Measurements from ENCODE around the gene NR3C2.

The NR3C2 gene

DNA sequence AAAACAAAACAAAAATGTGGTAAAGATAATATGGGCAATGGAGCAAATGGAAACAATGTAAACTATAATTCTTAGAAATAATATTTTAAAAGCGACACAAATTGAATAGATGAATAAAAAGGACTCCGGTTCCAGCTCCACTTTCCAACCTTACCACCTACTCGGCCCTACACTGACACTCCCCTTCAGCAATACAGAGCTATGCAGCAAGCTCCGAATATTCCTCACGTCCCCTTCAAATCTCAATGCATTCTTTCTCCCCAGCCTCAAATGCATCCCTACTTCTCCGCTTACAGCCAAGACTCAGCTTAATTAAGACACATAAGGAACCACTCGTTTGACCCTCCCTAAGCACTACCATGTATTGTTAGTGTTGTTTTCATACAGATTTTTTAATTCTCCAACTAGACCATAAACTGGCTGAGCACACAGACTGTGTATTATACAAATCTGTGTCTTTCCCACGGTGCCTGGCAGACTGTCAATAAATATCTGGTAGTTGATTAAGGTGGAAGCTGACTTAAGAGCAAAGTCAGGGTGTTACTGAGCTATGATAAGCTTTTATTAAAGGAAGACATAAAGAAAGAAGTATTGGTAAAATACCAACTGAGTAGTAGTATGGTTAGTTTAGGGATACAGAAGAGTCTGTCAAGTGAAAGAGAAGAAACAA lies 219.1 kb downstream of the NR3C2 start:
- no peaks in the 10 kb centered on the region for H3K36me3 ChIP-seq (ENCODE audit: control insufficient read depth, insufficient read depth, low read length)
- H3K9ac ChIP-seq (ENCODE audit: low read length): no peak overlapping the region
- H3K27me3 ChIP-seq (ENCODE audit: control insufficient read depth, insufficient read depth, low read length): no peaks in the 10 kb centered on the region
- no peaks in the 10 kb centered on the region for H3K9me3 ChIP-seq (ENCODE audit: control insufficient read depth, low read length)
- no peak overlapping the region for H3K4me3 ChIP-seq (ENCODE audit: low read length)
- H3K4me1 ChIP-seq (ENCODE audit: control insufficient read depth, insufficient read depth, low read length): peaks cover 20% of the 10 kb centered on the region

- no peaks in the 10 kb centered on the region for H3K9me3 ChIP-seq (ENCODE audit: control insufficient read depth, low read length)
- H3K36me3 ChIP-seq (ENCODE audit: control insufficient read depth, insufficient read depth, low read length): no peaks in the 10 kb centered on the region
- peaks cover 7% of the 10 kb centered on the region for H3K4me1 ChIP-seq (ENCODE audit: control insufficient read depth, insufficient read depth, low read length)
- no peaks in the 10 kb centered on the region for H3K27me3 ChIP-seq (ENCODE audit: control insufficient read depth, insufficient read depth, low read length)
- no peak overlapping the region for H3K9ac ChIP-seq (ENCODE audit: low read length)
- H3K4me3 ChIP-seq (ENCODE audit: low read length): no peak overlapping the region
These were observed 225.1 kb downstream of the NR3C2 start for GRCh38 chr4:148216866-148217814.

DNA sequence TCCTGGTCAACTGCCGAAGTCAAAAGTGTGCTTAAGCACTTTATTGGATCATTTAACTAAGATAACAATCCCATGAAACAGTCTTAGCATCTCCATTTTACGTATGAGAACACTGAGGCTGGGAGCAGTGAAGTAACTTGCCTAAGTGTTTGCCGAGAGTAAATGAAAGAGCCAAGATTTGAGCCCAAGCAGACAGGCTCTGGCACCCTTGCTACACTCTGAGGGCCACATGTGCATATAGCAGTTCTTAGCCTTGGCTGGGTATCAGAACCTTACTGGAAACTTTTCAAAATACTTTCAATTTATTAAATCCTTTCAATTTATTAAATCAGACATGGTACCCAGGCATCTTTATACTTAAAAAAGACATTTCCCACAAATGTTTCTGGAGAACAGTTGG lies 225.9 kb downstream of the NR3C2 start:
- peaks cover 7% of the 10 kb centered on the region for H3K4me1 ChIP-seq (ENCODE audit: control insufficient read depth, insufficient read depth, low read length)
- no peaks in the 10 kb centered on the region for H3K9me3 ChIP-seq (ENCODE audit: control insufficient read depth, low read length)
- no peaks in the 10 kb centered on the region for H3K27me3 ChIP-seq (ENCODE audit: control insufficient read depth, insufficient read depth, low read length)
- no peaks in the 10 kb centered on the region for H3K36me3 ChIP-seq (ENCODE audit: control insufficient read depth, insufficient read depth, low read length)
- H3K4me3 ChIP-seq (ENCODE audit: low read length): no peak overlapping the region
- no peak overlapping the region for H3K9ac ChIP-seq (ENCODE audit: low read length)

GRCh38 chr4:148215202-148215601 lies 227.0 kb downstream of the NR3C2 start:
- Histone ChIP-seq H3K4me3 (ENCODE audit: low read length) (no peak overlapping the region), H3K9me3 (ENCODE audit: control insufficient read depth, low read length) (no peaks in the 10 kb centered on the region), H3K27me3 (ENCODE audit: control insufficient read depth, insufficient read depth, low read length) (no peaks in the 10 kb centered on the region), H3K36me3 (ENCODE audit: control insufficient read depth, insufficient read depth, low read length) (no peaks in the 10 kb centered on the region), H3K9ac (ENCODE audit: low read length) (no peak overlapping the region), H3K4me1 (ENCODE audit: control insufficient read depth, insufficient read depth, low read length) (peaks cover 7% of the 10 kb centered on the region)

- H3K4me3 ChIP-seq (ENCODE audit: low read length): no peak overlapping the region
- H3K9me3 ChIP-seq (ENCODE audit: control insufficient read depth, low read length): no peaks in the 10 kb centered on the region
- H3K9ac ChIP-seq (ENCODE audit: low read length): no peak overlapping the region
- no peaks in the 10 kb centered on the region for H3K36me3 ChIP-seq (ENCODE audit: control insufficient read depth, insufficient read depth, low read length)
- H3K27me3 ChIP-seq (ENCODE audit: control insufficient read depth, insufficient read depth, low read length): no peaks in the 10 kb centered on the region
- H3K4me1 ChIP-seq (ENCODE audit: control insufficient read depth, insufficient read depth, low read length): peaks cover 7% of the 10 kb centered on the region
These were observed 227.6 kb downstream of the NR3C2 start for GRCh38 chr4:148214529-148215166.

DNA sequence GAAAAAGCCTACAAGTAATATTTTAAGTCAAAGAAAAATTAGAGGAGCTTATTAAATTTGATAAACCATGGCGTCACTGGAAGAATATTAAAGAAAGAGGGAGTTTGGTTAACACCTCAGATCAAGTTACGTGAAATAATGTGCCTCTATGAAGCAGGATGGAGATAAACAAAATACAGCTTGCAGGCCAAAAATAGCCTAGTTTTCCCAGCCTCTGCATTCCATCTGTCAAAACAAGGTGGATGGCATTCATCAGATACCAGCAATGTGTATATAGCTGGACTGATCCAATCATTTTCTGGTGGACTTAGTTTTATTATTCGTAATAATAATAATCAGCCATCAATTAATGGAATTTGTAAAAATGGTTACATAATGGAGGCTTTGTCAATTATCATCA lies 230.7 kb downstream of the NR3C2 start:
- H3K36me3 ChIP-seq (ENCODE audit: control insufficient read depth, insufficient read depth, low read length): no peaks in the 10 kb centered on the region
- H3K4me1 ChIP-seq (ENCODE audit: control insufficient read depth, insufficient read depth, low read length): no peaks in the 10 kb centered on the region
- H3K9me3 ChIP-seq (ENCODE audit: control insufficient read depth, low read length): no peaks in the 10 kb centered on the region
- no peak overlapping the region for H3K4me3 ChIP-seq (ENCODE audit: low read length)
- no peaks in the 10 kb centered on the region for H3K27me3 ChIP-seq (ENCODE audit: control insufficient read depth, insufficient read depth, low read length)
- no peak overlapping the region for H3K9ac ChIP-seq (ENCODE audit: low read length)

DNA sequence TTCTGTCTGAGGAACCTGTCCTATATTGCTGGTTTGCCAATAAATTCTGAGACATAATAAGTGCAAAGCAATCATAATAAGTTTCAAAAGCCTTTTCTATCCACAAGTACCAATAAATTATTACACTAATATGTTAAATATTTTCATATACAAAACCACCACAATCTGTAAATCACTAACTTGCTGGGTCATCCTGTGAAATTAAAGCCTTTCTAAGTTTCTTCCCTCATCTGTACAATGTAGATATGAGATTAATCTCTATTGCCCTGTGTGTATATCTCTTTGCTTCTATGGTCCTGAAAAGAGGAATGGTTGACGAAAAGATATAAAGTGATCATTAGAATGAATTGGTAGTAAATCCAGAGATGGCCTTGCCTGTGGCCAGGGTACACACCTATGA lies 231.6 kb downstream of the NR3C2 start:
- Histone ChIP-seq H3K4me1 (ENCODE audit: control insufficient read depth, insufficient read depth, low read length) (no peaks in the 10 kb centered on the region), H3K27me3 (ENCODE audit: control insufficient read depth, insufficient read depth, low read length) (no peaks in the 10 kb centered on the region), H3K4me3 (ENCODE audit: low read length) (no peak overlapping the region), H3K9me3 (ENCODE audit: control insufficient read depth, low read length) (no peaks in the 10 kb centered on the region), H3K9ac (ENCODE audit: low read length) (no peak overlapping the region), H3K36me3 (ENCODE audit: control insufficient read depth, insufficient read depth, low read length) (no peaks in the 10 kb centered on the region)

DNA sequence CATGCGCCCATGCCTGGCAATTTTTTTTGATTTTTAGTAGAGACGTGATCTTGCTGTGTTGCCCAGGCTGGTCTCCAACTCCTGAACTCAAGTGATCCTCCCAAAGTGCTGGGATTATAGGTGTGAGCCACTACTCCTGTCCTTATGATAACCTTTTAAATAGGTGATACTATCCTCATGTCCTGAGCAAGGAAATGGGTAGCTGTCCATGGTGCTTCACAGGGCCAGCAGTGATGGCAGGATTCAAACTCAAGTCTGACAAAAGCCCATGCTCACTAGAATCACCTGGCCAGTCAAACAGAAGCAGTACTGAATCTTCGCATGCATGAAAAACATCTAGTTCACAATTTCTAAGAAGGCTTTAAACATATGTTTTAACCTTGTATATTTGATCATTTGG lies 235.1 kb downstream of the NR3C2 start:
- Histone ChIP-seq H3K9ac (ENCODE audit: low read length) (no peak overlapping the region), H3K4me1 (ENCODE audit: control insufficient read depth, insufficient read depth, low read length) (no peaks in the 10 kb centered on the region), H3K36me3 (ENCODE audit: control insufficient read depth, insufficient read depth, low read length) (no peaks in the 10 kb centered on the region)

GRCh38 chr4:148205476-148205875 lies 236.7 kb downstream of the NR3C2 start:
- no peaks in the 10 kb centered on the region for H3K27me3 ChIP-seq (ENCODE audit: control insufficient read depth, insufficient read depth, low read length)
- H3K9ac ChIP-seq (ENCODE audit: low read length): no peak overlapping the region
- no peak overlapping the region for H3K4me3 ChIP-seq (ENCODE audit: low read length)
- H3K9me3 ChIP-seq (ENCODE audit: control insufficient read depth, low read length): no peaks in the 10 kb centered on the region
- no peaks in the 10 kb centered on the region for H3K4me1 ChIP-seq (ENCODE audit: control insufficient read depth, insufficient read depth, low read length)
- no peaks in the 10 kb centered on the region for H3K36me3 ChIP-seq (ENCODE audit: control insufficient read depth, insufficient read depth, low read length)

More for the DNA sequence above, 235.1 kb downstream of the NR3C2 start:
- no peaks in the 10 kb centered on the region for H3K27me3 ChIP-seq (ENCODE audit: control insufficient read depth, insufficient read depth, low read length)
- no peaks in the 10 kb centered on the region for H3K9me3 ChIP-seq (ENCODE audit: control insufficient read depth, low read length)
- no peak overlapping the region for H3K4me3 ChIP-seq (ENCODE audit: low read length)

DNA sequence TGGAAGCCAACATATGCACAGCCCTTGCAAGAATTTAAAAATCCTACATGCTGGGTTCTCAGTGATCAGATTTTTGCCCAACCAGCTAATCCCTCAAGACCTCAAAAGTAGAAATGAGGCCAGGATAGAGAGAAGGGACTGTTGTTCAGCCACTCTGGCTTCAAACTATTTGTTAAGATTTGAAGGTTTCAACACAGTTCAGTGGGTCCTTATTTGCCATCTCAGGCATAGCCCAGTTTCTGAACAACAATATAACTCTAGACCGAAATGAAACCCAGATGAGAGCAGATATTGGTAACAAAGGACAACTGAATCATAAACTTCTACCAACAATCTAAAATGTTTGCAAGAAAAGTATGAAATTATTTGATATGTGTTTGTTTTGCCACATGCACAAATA lies 237.3 kb downstream of the NR3C2 start:
- no peaks in the 10 kb centered on the region for H3K36me3 ChIP-seq (ENCODE audit: control insufficient read depth, insufficient read depth, low read length)
- H3K4me3 ChIP-seq (ENCODE audit: low read length): no peak overlapping the region
- no peaks in the 10 kb centered on the region for H3K27me3 ChIP-seq (ENCODE audit: control insufficient read depth, insufficient read depth, low read length)
- no peaks in the 10 kb centered on the region for H3K9me3 ChIP-seq (ENCODE audit: control insufficient read depth, low read length)
- no peak overlapping the region for H3K9ac ChIP-seq (ENCODE audit: low read length)
- H3K4me1 ChIP-seq (ENCODE audit: control insufficient read depth, insufficient read depth, low read length): no peaks in the 10 kb centered on the region

- Histone ChIP-seq H3K27me3 (ENCODE audit: control insufficient read depth, insufficient read depth, low read length) (no peaks in the 10 kb centered on the region), H3K4me3 (ENCODE audit: low read length) (no peak overlapping the region), H3K36me3 (ENCODE audit: control insufficient read depth, insufficient read depth, low read length) (no peaks in the 10 kb centered on the region), H3K9me3 (ENCODE audit: control insufficient read depth, low read length) (no peaks in the 10 kb centered on the region), H3K4me1 (ENCODE audit: control insufficient read depth, insufficient read depth, low read length) (no peaks in the 10 kb centered on the region), H3K9ac (ENCODE audit: low read length) (no peak overlapping the region)
These were observed 238.0 kb downstream of the NR3C2 start for GRCh38 chr4:148204171-148204570.

All from mucosa of stomach (tissue), 1 donor.